ENCODE data around the gene NBPF3. TPM values are rescaled to one million over a fixed set of nuclear protein-coding genes. Genes with fewer than 3 reads are reported as not detected.

NBPF3 gene
- total RNA-seq, 2 experiments from 2014 or later = 3.3 to 3.6 TPM

DNA sequence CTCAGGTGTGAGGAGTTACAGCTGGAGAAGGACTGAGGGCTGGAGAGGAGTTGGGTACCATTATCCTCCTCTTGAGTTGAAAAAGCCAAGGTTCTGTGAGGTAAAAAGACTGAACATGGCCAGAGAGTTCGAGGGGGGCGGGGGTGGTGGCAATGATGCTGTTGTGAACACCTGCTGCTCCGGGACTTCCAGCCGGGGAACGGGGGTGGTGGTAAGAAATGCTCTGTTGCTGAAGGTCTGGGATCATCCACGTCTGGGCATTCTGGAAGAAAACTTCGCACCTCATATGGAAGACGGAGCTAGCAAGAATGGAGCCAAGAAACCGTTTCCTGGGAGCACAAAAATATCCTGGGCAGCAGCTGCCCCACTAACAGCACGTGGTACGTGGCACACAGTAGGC lies 49.2 kb downstream of the NBPF3 start:
- Mint-ChIP-seq H3K9me3 (no peaks in the 10 kb centered on the region), H3K27me3 (ENCODE audit: low read depth) (peaks cover 6% of the 10 kb centered on the region), H3K4me1 (ENCODE audit: low read depth) (peaks cover 6% of the 10 kb centered on the region), H3K4me3 (no peak overlapping the region), H3K36me3 (ENCODE audit: low read depth) (no peaks in the 10 kb centered on the region), H3K27ac (no peak overlapping the region)
- no peak for DNase-seq
- CTCF ChIA-PET = no interaction called here
- intact Hi-C loops (cut with micrococcal nuclease) = no loop called here

GRCh38 chr1:21490774-21491487 lies 51.0 kb downstream of the NBPF3 start:
- H3K27me3 Mint-ChIP-seq (ENCODE audit: low read depth) = peaks cover 6% of the 10 kb centered on the region
- intact Hi-C loops (cut with micrococcal nuclease) = loop anchor here (5.0 to 10.0 kb wide), 2 partner anchors 116 to 274 kb away; no protein-coding TSS in a partner anchor
- no peaks in the 10 kb centered on the region for H3K9me3 Mint-ChIP-seq
- no peak overlapping the region for H3K4me3 Mint-ChIP-seq
- DNase-seq = peak; percentile 50
- no peak overlapping the region for H3K27ac Mint-ChIP-seq
- CTCF ChIA-PET = interaction anchor here (0.7 to 1.9 kb wide), 4 partner anchors 8 to 257 kb away, joined by 3 to 6 read pairs (median 3); no protein-coding TSS in a partner anchor
- H3K4me1 Mint-ChIP-seq (ENCODE audit: low read depth) = peaks cover 6% of the 10 kb centered on the region
- H3K36me3 Mint-ChIP-seq (ENCODE audit: low read depth) = no peaks in the 10 kb centered on the region

GRCh38 chr1:21491488-21492355 lies 51.8 kb downstream of the NBPF3 start:
- Mint-ChIP-seq H3K9me3 (no peaks in the 10 kb centered on the region), H3K4me1 (ENCODE audit: low read depth) (peaks cover 6% of the 10 kb centered on the region), H3K4me3 (no peak overlapping the region), H3K27ac (no peak overlapping the region), H3K36me3 (ENCODE audit: low read depth) (no peaks in the 10 kb centered on the region), H3K27me3 (ENCODE audit: low read depth) (peaks cover 6% of the 10 kb centered on the region)
- intact Hi-C loops (cut with micrococcal nuclease) = loop anchor here (5.0 to 10.0 kb wide), 2 partner anchors 117 to 274 kb away; no protein-coding TSS in a partner anchor
- CTCF ChIA-PET = interaction anchor here (0.7 to 1.9 kb wide), 4 partner anchors 8 to 121 kb away, joined by 3 to 6 read pairs (median 4); partner anchors contain the start of gene ALPL
- DNase-seq = no peak

DNA sequence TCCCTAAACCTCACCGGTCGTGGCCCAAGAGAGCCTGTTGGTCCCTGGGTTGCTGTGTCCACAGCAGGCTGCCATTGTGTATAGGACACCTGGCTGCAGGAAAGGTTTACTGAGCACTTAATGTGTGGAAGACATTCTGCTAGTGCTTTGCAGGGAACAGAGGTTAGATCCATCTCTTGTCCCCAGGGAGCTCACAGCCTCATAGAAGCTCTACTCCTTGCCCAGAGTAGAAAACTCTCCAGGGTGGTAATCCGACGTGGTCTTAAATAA lies 52.4 kb downstream of the NBPF3 start:
- no peak for DNase-seq
- Mint-ChIP-seq H3K4me1 (ENCODE audit: low read depth) (peaks cover 6% of the 10 kb centered on the region), H3K36me3 (ENCODE audit: low read depth) (no peaks in the 10 kb centered on the region), H3K4me3 (no peak overlapping the region), H3K9me3 (no peaks in the 10 kb centered on the region), H3K27ac (no peak overlapping the region), H3K27me3 (ENCODE audit: low read depth) (peaks cover 6% of the 10 kb centered on the region)
- CTCF ChIA-PET = interaction anchor here (1.6 kb wide), 1 partner anchor 17 kb away, joined by 4 read pairs; the partner anchor contains the start of gene ALPL
- intact Hi-C loops (cut with micrococcal nuclease) = loop anchor here (5.0 to 10.0 kb wide), 2 partner anchors 117 to 275 kb away; no protein-coding TSS in a partner anchor

DNA sequence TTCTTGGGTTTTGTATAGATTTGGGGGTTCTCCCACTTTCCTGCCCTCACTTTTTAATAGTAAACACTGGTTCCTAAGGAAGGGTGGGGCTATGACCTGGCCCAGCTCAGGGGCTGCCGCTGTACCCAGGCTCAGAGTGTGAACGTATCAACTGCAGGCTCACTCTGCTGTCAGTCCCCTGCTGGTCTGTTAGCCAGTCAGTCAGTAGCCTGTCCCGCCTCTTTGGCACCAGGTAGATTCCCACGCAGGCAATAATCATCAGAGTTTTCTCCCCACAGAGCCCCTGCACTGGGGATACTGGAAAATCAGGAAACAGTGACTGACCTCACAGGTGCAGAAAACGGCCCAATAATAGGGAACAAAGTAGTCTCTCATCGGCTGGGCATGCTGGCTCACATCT lies 54.3 kb downstream of the NBPF3 start:
- H3K27ac Mint-ChIP-seq = no peak overlapping the region
- H3K27me3 Mint-ChIP-seq (ENCODE audit: low read depth) = peaks cover 4% of the 10 kb centered on the region
- no peaks in the 10 kb centered on the region for H3K9me3 Mint-ChIP-seq
- no peaks in the 10 kb centered on the region for H3K36me3 Mint-ChIP-seq (ENCODE audit: low read depth)
- no peak for DNase-seq
- intact Hi-C loops (cut with micrococcal nuclease) = loop anchor here (5.0 to 10.0 kb wide), 2 partner anchors 119 to 277 kb away; no protein-coding TSS in a partner anchor
- CTCF ChIA-PET = no interaction called here
- H3K4me3 Mint-ChIP-seq = no peak overlapping the region
- no peaks in the 10 kb centered on the region for H3K4me1 Mint-ChIP-seq (ENCODE audit: low read depth)

GRCh38 chr1:21495225-21495820 lies 55.4 kb downstream of the NBPF3 start:
- Mint-ChIP-seq H3K4me3 (no peak overlapping the region), H3K27ac (no peak overlapping the region), H3K27me3 (ENCODE audit: low read depth) (peaks cover 6% of the 10 kb centered on the region), H3K4me1 (ENCODE audit: low read depth) (no peaks in the 10 kb centered on the region), H3K9me3 (no peaks in the 10 kb centered on the region), H3K36me3 (ENCODE audit: low read depth) (no peaks in the 10 kb centered on the region)
- intact Hi-C loops (cut with micrococcal nuclease) = loop anchor here (10.0 kb wide), 1 partner anchor 121 kb away; no protein-coding TSS in a partner anchor
- CTCF ChIA-PET = no interaction called here
- DNase-seq = no peak

DNA sequence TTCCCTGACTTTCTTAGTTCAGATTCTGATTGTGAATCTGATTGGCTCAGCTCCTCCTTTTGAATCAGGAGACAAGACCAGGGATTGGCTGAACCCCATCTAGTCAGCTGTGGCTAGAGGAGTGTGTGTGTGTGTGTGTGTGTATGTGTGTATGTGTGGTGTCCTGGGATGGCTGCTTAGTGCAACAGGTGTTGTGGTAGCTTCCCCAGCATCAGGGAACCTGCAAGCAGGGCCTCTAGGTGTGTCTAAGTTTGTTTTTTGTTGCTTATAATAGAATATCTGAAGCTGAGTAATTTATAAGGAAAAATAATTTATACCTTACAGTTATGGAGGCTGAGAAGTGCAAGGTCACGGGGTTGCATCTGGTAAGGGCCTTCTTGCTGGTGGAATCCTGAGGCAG lies 56.1 kb downstream of the NBPF3 start:
- CTCF ChIA-PET = no interaction called here
- no peaks in the 10 kb centered on the region for H3K4me1 Mint-ChIP-seq (ENCODE audit: low read depth)
- no peak for DNase-seq

GRCh38 chr1:21496886-21497285 lies 56.9 kb downstream of the NBPF3 start:
- Mint-ChIP-seq H3K9me3 (no peaks in the 10 kb centered on the region), H3K4me1 (ENCODE audit: low read depth) (no peaks in the 10 kb centered on the region), H3K27me3 (ENCODE audit: low read depth) (peaks cover 2% of the 10 kb centered on the region), H3K36me3 (ENCODE audit: low read depth) (no peaks in the 10 kb centered on the region), H3K4me3 (no peak overlapping the region), H3K27ac (no peak overlapping the region)
- intact Hi-C loops (cut with micrococcal nuclease) = loop anchor here (10.0 kb wide), 1 partner anchor 122 kb away; no protein-coding TSS in a partner anchor
- CTCF ChIA-PET = no interaction called here
- no peak for DNase-seq

More for the DNA sequence above, 56.1 kb downstream of the NBPF3 start:
- H3K9me3 Mint-ChIP-seq = no peaks in the 10 kb centered on the region
- no peaks in the 10 kb centered on the region for H3K36me3 Mint-ChIP-seq (ENCODE audit: low read depth)
- H3K4me3 Mint-ChIP-seq = no peak overlapping the region
- intact Hi-C loops (cut with micrococcal nuclease) = loop anchor here (10.0 kb wide), 1 partner anchor 121 kb away; no protein-coding TSS in a partner anchor
- H3K27me3 Mint-ChIP-seq (ENCODE audit: low read depth) = peaks cover 2% of the 10 kb centered on the region
- no peak overlapping the region for H3K27ac Mint-ChIP-seq

GRCh38 chr1:21497466-21498061 lies 57.6 kb downstream of the NBPF3 start:
- CTCF ChIA-PET = no interaction called here
- no peaks in the 10 kb centered on the region for H3K36me3 Mint-ChIP-seq (ENCODE audit: low read depth)
- no peak for DNase-seq
- intact Hi-C loops (cut with micrococcal nuclease) = loop anchor here (10.0 kb wide), 1 partner anchor 123 kb away; no protein-coding TSS in a partner anchor
- H3K9me3 Mint-ChIP-seq = no peaks in the 10 kb centered on the region
- no peak overlapping the region for H3K4me3 Mint-ChIP-seq
- H3K4me1 Mint-ChIP-seq (ENCODE audit: low read depth) = no peaks in the 10 kb centered on the region
- H3K27ac Mint-ChIP-seq = no peak overlapping the region
- peaks cover 2% of the 10 kb centered on the region for H3K27me3 Mint-ChIP-seq (ENCODE audit: low read depth)

GRCh38 chr1:21499283-21499950 lies 59.5 kb downstream of the NBPF3 start:
- Mint-ChIP-seq H3K36me3 (ENCODE audit: low read depth) (no peaks in the 10 kb centered on the region), H3K4me1 (ENCODE audit: low read depth) (no peaks in the 10 kb centered on the region), H3K27ac (no peak overlapping the region), H3K9me3 (no peaks in the 10 kb centered on the region), H3K27me3 (ENCODE audit: low read depth) (peaks cover 7% of the 10 kb centered on the region), H3K4me3 (no peak overlapping the region)
- no peak for DNase-seq
- CTCF ChIA-PET = interaction anchor here (0.7 to 1.0 kb wide), 2 partner anchors 9 to 130 kb away, joined by 3 read pairs; no protein-coding TSS in a partner anchor
- intact Hi-C loops (cut with micrococcal nuclease) = loop anchor here (10.0 kb wide), 1 partner anchor 125 kb away; no protein-coding TSS in a partner anchor

GRCh38 chr1:21503706-21504377 lies 63.9 kb downstream of the NBPF3 start:
- peaks cover 34% of the 10 kb centered on the region for H3K27me3 Mint-ChIP-seq (ENCODE audit: low read depth)
- no peak for DNase-seq
- no peak overlapping the region for H3K4me3 Mint-ChIP-seq
- no peak overlapping the region for H3K27ac Mint-ChIP-seq
- H3K9me3 Mint-ChIP-seq = no peaks in the 10 kb centered on the region
- peaks cover 3% of the 10 kb centered on the region for H3K4me1 Mint-ChIP-seq (ENCODE audit: low read depth)
- H3K36me3 Mint-ChIP-seq (ENCODE audit: low read depth) = no peaks in the 10 kb centered on the region
- CTCF ChIA-PET = no interaction called here
- intact Hi-C loops (cut with micrococcal nuclease) = no loop called here

Measured in activated naive CD4-positive, alpha-beta T cell treated with anti-CD3 and anti-CD28 coated beads for 36 hours (primary cell).